Endothelial cell of umbilical vein (primary cell): Measurements from ENCODE around the gene SNU13. TPM values are rescaled to one million over a fixed set of nuclear protein-coding genes. Genes with fewer than 3 reads are reported as not detected.

Experiments
- BruUV-seq: library from RNA; stranded (reverse); fragments of 400-500 nt; replicated peaks from 2 replicates; lab custom pipeline; 2021; lab: Mats Ljungman, UMichigan
- CTCF ChIA-PET: fragments of 300-600, 350-600 bp; sonication (Branson Sonifier 250); formaldehyde crosslinking; loops from one replicate; lab custom pipeline; 2021; ENCODE audit warnings: antibody characterized with exemption, inconsistent platforms; lab: Charles Lee
- POLR2A ChIA-PET: fragments of 300-600, 350-600 bp; sonication (Branson Sonifier 250); formaldehyde crosslinking; loops from one replicate; lab custom pipeline; 2021; ENCODE audit warnings: antibody characterized with exemption, inconsistent platforms; lab: Charles Lee
- DNase-seq: peaks from one replicate; pipeline ENCODE4 v3.0.0-alpha.2; 2011; ENCODE audit warnings: low read depth, low spot score
- FAIRE-seq: peaks from 2 replicates; lab custom pipeline; 2011; peaks lifted over from hg19 to GRCh38; lab: Jason Lieb, UNC
- H2AFZ ChIP-seq: 2 replicates; pipeline ENCODE4 v1.6.0; 2012; ENCODE audit warnings: low read depth, low read length, control low read depth, inconsistent platforms
- H3K27ac ChIP-seq: 2 replicates; pipeline ENCODE4 v1.5.1; 2011; ENCODE audit warnings: low read depth, mild to moderate bottlenecking, control low read depth, low read length, moderate library complexity; ENCODE audit not compliant: insufficient read depth
- H3K27me3 ChIP-seq, 2 experiments: 2 replicates each; pipeline versions ENCODE4 v1.6.0 to v1.6.1; 2011; ENCODE audit warnings: low read length in 2 of 2, mixed read lengths in 1 of 2; ENCODE audit not compliant: control insufficient read depth in 2 of 2, insufficient read depth in 2 of 2
- H3K36me3 ChIP-seq, 2 experiments: 2 replicates in 1 of 2; 3 replicates in 1 of 2; pipeline ENCODE4 v1.5.1; 2011; ENCODE audit warnings: low read length in 2 of 2, mild to moderate bottlenecking in 1 of 2, moderate library complexity in 1 of 2; ENCODE audit not compliant: control insufficient read depth in 2 of 2, insufficient read depth in 2 of 2; ENCODE audit errors: extremely low read depth in 1 of 2
- H3K4me1 ChIP-seq: 3 replicates; pipeline ENCODE4 v1.5.1; 2011; ENCODE audit warnings: mild to moderate bottlenecking, low read length; ENCODE audit not compliant: control insufficient read depth, insufficient read depth; ENCODE audit errors: extremely low read depth
- H3K4me2 ChIP-seq: 2 replicates; pipeline ENCODE4 v1.6.1; 2011; ENCODE audit warnings: low read length, control low read depth, mixed read lengths; ENCODE audit not compliant: insufficient read depth
- H3K4me3 ChIP-seq, 3 experiments: fragments of 200-600 bp in 1 of 3; sonication (generic), shearing (Covaris generic) in 1 of 3; replicated peaks in 1 of 3; 2 replicates each; pipeline ENCODE4 v1.5.1; 2011 to 2016; ENCODE audit warnings: control low read depth in 3 of 3, low read length in 3 of 3, mild to moderate bottlenecking in 2 of 3, inconsistent platforms in 1 of 3, low read depth in 1 of 3, moderate library complexity in 1 of 3; ENCODE audit not compliant: insufficient read depth in 1 of 3
- H3K79me2 ChIP-seq: 2 replicates; pipeline ENCODE4 v1.6.0; 2012; ENCODE audit warnings: low read length, inconsistent platforms; ENCODE audit not compliant: control insufficient read depth, insufficient read depth
- H3K9ac ChIP-seq: replicated peaks from 2 replicates; pipeline ENCODE3; 2011; ENCODE audit warnings: low read length, control low read depth; ENCODE audit not compliant: insufficient read depth; ENCODE audit errors: extremely low read depth
- H3K9me1 ChIP-seq: replicated peaks from 3 replicates; pipeline ENCODE4 v1.6.0; 2011; ENCODE audit warnings: mild to moderate bottlenecking, low read length; ENCODE audit not compliant: control insufficient read depth, insufficient read depth; ENCODE audit errors: extremely low read depth
- H3K9me3 ChIP-seq: replicated peaks from 2 replicates; pipeline ENCODE4 v1.5.1; 2012; ENCODE audit warnings: low read length, inconsistent platforms; ENCODE audit not compliant: control insufficient read depth, insufficient read depth
- H4K20me1 ChIP-seq: replicated peaks from 2 replicates; pipeline ENCODE3; 2011; ENCODE audit warnings: mild to moderate bottlenecking, low read length; ENCODE audit not compliant: control insufficient read depth, insufficient read depth; ENCODE audit errors: extremely low read depth
- EZH2 ChIP-seq: IDR thresholded peaks from 2 replicates; pipeline ENCODE4 v1.6.1; 2012; ENCODE audit warnings: borderline replicate concordance, low read depth, mild to moderate bottlenecking, moderate library complexity, low read length, inconsistent platforms; ENCODE audit not compliant: severe bottlenecking
- FOS ChIP-seq: IDR thresholded peaks from 2 replicates; pipeline ENCODE4 v1.6.1; 2011; ENCODE audit warnings: mild to moderate bottlenecking, low read length, moderate library complexity, borderline replicate concordance; ENCODE audit not compliant: insufficient read depth
- GATA2 ChIP-seq: IDR thresholded peaks from 2 replicates; pipeline ENCODE4 v1.7.0; 2011; ENCODE audit warnings: low read depth, mild to moderate bottlenecking, moderate library complexity, mixed read lengths, low read length; ENCODE audit not compliant: insufficient read length, insufficient read depth
- JUN ChIP-seq: IDR thresholded peaks from 2 replicates; pipeline ENCODE4 v1.6.1; 2011; ENCODE audit warnings: borderline replicate concordance, low read depth; ENCODE audit not compliant: insufficient read length, insufficient read depth
- MAX ChIP-seq: IDR thresholded peaks from 2 replicates; pipeline ENCODE4 v1.6.1; 2011; ENCODE audit not compliant: insufficient read depth, insufficient read length
- MYC ChIP-seq: IDR thresholded peaks from one replicate; pipeline ENCODE4 v1.6.1; 2011; ENCODE audit warnings: mild to moderate bottlenecking, low read depth, low read length
- POLR2A ChIP-seq: IDR thresholded peaks from 2 replicates; pipeline ENCODE4 v1.6.1; 2012; ENCODE audit warnings: low read depth, mild to moderate bottlenecking, control low read depth, low read length
- POLR2AphosphoS5 ChIP-seq: IDR thresholded peaks from 2 replicates; pipeline ENCODE4 v1.6.1; 2012; ENCODE audit warnings: low read depth, mild to moderate bottlenecking, control low read depth, low read length, moderate library complexity; ENCODE audit not compliant: insufficient read depth
- dilution Hi-C: fragments of 300-500 bp; cut with MboI; formaldehyde crosslinking; loops from one replicate; pipeline ENCODE4 v1.15.0; 2019; ENCODE audit warnings: low sequenced_read_pairs; ENCODE audit not compliant: extremely low pct_ligation_motif_present
- intact Hi-C: fragments of 100-400 bp; cut with micrococcal nuclease; formaldehyde crosslinking; loops from one replicate; pipeline ENCODE4 v1.10.0; 2022
- polyA plus RNA-seq, 4 experiments: library from polyadenylated mRNA; depleted of rRNA in 3 of 4; stranded (reverse) in 3 of 4; unstranded in 1 of 4; fragments of >200 nt; gene quantifications; 2 replicates each; pipeline versions ENCODE4 v1.2.1 to v1.2.3, GENCODE V29; 2011 to 2012; ENCODE audit warnings: missing spikeins in 1 of 4
- total RNA-seq: library from RNA; stranded (reverse); gene quantifications from 2 replicates; pipeline ENCODE4 v1.2.3, GENCODE V29; 2021
- TF ChIP-seq, protein P1 (sequence below), 2 donors: IDR thresholded peaks; 1 replicate in 1 of 2; 2 replicates in 1 of 2; pipeline ENCODE4 v1.5.1; 2011; ENCODE audit warnings: low read length in 2 of 2, mild to moderate bottlenecking in 2 of 2, moderate library complexity in 2 of 2, control low read depth in 1 of 2, inconsistent platforms in 1 of 2, low read depth in 1 of 2; ENCODE audit not compliant: insufficient read depth in 1 of 2; ENCODE audit errors: extremely low read depth in 1 of 2

Gene SNU13
- total and polyA plus RNA-seq, 2 donors (not counting 3 experiments of a cell fraction or from before 2014, with no cell fraction given) = 138 to 194 TPM

DNA sequence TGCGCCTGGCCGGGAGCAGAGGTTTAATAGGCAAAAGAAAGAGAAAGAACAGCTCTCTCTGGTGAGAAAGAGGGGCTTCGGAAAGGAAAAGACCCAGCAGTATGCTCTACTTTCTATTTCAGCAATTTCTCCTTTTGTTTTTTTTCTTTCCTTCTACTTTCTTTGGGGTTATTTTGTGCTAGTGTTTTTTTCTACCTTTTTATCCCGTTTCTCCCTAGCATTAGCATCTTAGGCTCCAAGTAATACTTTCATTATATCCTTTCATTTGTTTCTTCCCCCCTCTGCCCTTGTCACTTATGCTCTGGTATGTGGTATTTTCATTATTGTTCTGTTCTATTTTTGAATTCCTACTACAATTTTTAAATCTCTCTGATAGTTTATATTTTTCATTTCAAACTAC, 4.5 kb downstream of the SNU13 start:
- FAIRE-seq (no peak), DNase-seq (no peak)
- Histone ChIP-seq H3K9ac (no peak overlapping the region), H3K4me2 (no peak overlapping the region), H3K27me3 (no peaks in the 10 kb centered on the region), H3K4me3 (no peak overlapping the region), H3K4me1 (peaks cover 13% of the 10 kb centered on the region), H2AFZ (no peak overlapping the region), H3K9me1 (no peaks in the 10 kb centered on the region), H3K79me2 (peaks cover 85% of the 10 kb centered on the region), H3K27ac (no peak overlapping the region), H3K36me3 (peaks cover 0 to 8% of the 10 kb centered on the region in 2 experiments), H4K20me1 (no peaks in the 10 kb centered on the region), H3K9me3 (no peaks in the 10 kb centered on the region)
- intact Hi-C loops = no loop called here
- CTCF ChIA-PET = interaction anchor here (0.8 to 1.2 kb wide), 2 partner anchors 13 to 17 kb away, joined by 3 to 4 read pairs; no protein-coding TSS in a partner anchor
- TF ChIP-seq EZH2 = no peak
- TF ChIP-seq POLR2A = no peak
- TF ChIP-seq FOS = no peak
- TF ChIP-seq, protein P1, sequence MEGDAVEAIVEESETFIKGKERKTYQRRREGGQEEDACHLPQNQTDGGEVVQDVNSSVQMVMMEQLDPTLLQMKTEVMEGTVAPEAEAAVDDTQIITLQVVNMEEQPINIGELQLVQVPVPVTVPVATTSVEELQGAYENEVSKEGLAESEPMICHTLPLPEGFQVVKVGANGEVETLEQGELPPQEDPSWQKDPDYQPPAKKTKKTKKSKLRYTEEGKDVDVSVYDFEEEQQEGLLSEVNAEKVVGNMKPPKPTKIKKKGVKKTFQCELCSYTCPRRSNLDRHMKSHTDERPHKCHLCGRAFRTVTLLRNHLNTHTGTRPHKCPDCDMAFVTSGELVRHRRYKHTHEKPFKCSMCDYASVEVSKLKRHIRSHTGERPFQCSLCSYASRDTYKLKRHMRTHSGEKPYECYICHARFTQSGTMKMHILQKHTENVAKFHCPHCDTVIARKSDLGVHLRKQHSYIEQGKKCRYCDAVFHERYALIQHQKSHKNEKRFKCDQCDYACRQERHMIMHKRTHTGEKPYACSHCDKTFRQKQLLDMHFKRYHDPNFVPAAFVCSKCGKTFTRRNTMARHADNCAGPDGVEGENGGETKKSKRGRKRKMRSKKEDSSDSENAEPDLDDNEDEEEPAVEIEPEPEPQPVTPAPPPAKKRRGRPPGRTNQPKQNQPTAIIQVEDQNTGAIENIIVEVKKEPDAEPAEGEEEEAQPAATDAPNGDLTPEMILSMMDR (IDR thresholded peaks at IDR 0.05; ENCODE audit: extremely low read depth in 1 of 2, insufficient read depth in 1 of 2, low read depth in 1 of 2, low read length in 2 of 2) = no peak
- TF ChIP-seq JUN = no peak
- TF ChIP-seq MAX = no peak
- TF ChIP-seq MYC = no peak
- TF ChIP-seq GATA2 = no peak
- TF ChIP-seq POLR2AphosphoS5 = no peak
- POLR2A ChIA-PET = no interaction called here
- dilution Hi-C loops = no loop called here
- no TSS peak for BruUV-seq
